CD4-positive, alpha-beta memory T cell (primary cell): Measurements from ENCODE around the gene NOC3L. TPM values are rescaled to one million over a fixed set of nuclear protein-coding genes. Genes with fewer than 3 reads are reported as not detected.

Source experiments
- CTCF ChIA-PET: fragments of 350-600 bp; sonication (Branson Sonifier 250); formaldehyde crosslinking; loops from one replicate; lab custom pipeline; 2021; ENCODE audit warnings: inconsistent platforms; ENCODE audit not compliant: partially characterized antibody; lab: Charles Lee
- POLR2A ChIA-PET: fragments of 350-600 bp; sonication (Branson Sonifier 250); formaldehyde crosslinking; loops from one replicate; lab custom pipeline; 2021; ENCODE audit not compliant: partially characterized antibody; lab: Charles Lee
- DNase-seq, 5 donors: peaks; one replicate each; pipeline versions ENCODE4 v3.0.0 to v3.0.0-alpha.2; 2020 to 2022; ENCODE audit warnings: mixed read lengths in 1 of 5
- H3K27ac ChIP-seq: one replicate; pipeline ENCODE4 v1.7.0; 2013; ENCODE audit warnings: low read depth, low read length
- H3K27me3 ChIP-seq: 2 replicates; pipeline ENCODE4 v1.7.0; 2013; ENCODE audit warnings: mild to moderate bottlenecking, low read length, moderate library complexity; ENCODE audit not compliant: insufficient read depth
- H3K36me3 ChIP-seq: 2 replicates; pipeline ENCODE4 v1.7.0; 2013; ENCODE audit warnings: mild to moderate bottlenecking, low read length, moderate library complexity; ENCODE audit not compliant: insufficient read depth
- H3K4me1 ChIP-seq: 2 replicates; pipeline ENCODE4 v1.7.0; 2013; ENCODE audit warnings: mild to moderate bottlenecking, low read length, moderate library complexity; ENCODE audit not compliant: insufficient read depth
- H3K4me3 ChIP-seq, 2 donors: one replicate each; pipeline ENCODE4 v1.7.0; 2013; ENCODE audit warnings: low read length in 2 of 2, mild to moderate bottlenecking in 1 of 2
- H3K9me3 ChIP-seq, 2 donors: one replicate each; pipeline ENCODE4 v1.7.0; 2013; ENCODE audit warnings: low read length in 2 of 2, control low read depth in 1 of 2; ENCODE audit not compliant: control insufficient read depth in 1 of 2
- H3K27ac Mint-ChIP-seq, 7 donors: one replicate each; pipeline ENCODE4 v1.8.0; 2020 to 2021; ENCODE audit warnings: mixed read lengths in 7 of 7, mild to moderate bottlenecking in 6 of 7, inconsistent platforms in 3 of 7, moderate library complexity in 3 of 7
- H3K27me3 Mint-ChIP-seq, 2 donors: one replicate each; pipeline ENCODE4 v1.8.0; 2020 to 2021; ENCODE audit warnings: mixed read lengths in 2 of 2
- H3K36me3 Mint-ChIP-seq, 2 donors: one replicate each; pipeline ENCODE4 v1.8.0; 2020 to 2021; ENCODE audit warnings: mixed read lengths in 2 of 2, inconsistent platforms in 1 of 2, mild to moderate bottlenecking in 1 of 2
- H3K4me1 Mint-ChIP-seq, 4 donors: one replicate each; pipeline ENCODE4 v1.8.0; 2020 to 2021; ENCODE audit warnings: mixed read lengths in 4 of 4, mild to moderate bottlenecking in 1 of 4
- H3K4me3 Mint-ChIP-seq, 8 donors: one replicate each; pipeline ENCODE4 v1.8.0; 2020 to 2021; ENCODE audit warnings: mixed read lengths in 8 of 8, mild to moderate bottlenecking in 7 of 8, moderate library complexity in 6 of 8, inconsistent platforms in 3 of 8
- H3K9me3 Mint-ChIP-seq, 8 donors: one replicate each; pipeline ENCODE4 v1.8.0; 2020 to 2021; ENCODE audit warnings: mixed read lengths in 8 of 8, mild to moderate bottlenecking in 5 of 8, inconsistent platforms in 3 of 8, moderate library complexity in 1 of 8
- intact Hi-C: fragments of 100-400 bp; cut with micrococcal nuclease; formaldehyde crosslinking; loops from one replicate; pipeline ENCODE4 v1.15.1; 2023
- polyA plus RNA-seq, 2 donors: library from polyadenylated mRNA; unstranded; fragments of 300-500 nt; fragmentation: Illumina TruSeq; gene quantifications; one replicate each; pipeline ENCODE4 v1.2.3, GENCODE V29; 2021
- total RNA-seq, 2 experiments: library from RNA; stranded (reverse); gene quantifications; one replicate each; pipeline ENCODE4 v1.2.3, GENCODE V29; 2021

The NOC3L gene
- total and polyA plus RNA-seq, 4 experiments from 2014 or later = 6.2 to 22.5 (median 18.8) TPM

DNA sequence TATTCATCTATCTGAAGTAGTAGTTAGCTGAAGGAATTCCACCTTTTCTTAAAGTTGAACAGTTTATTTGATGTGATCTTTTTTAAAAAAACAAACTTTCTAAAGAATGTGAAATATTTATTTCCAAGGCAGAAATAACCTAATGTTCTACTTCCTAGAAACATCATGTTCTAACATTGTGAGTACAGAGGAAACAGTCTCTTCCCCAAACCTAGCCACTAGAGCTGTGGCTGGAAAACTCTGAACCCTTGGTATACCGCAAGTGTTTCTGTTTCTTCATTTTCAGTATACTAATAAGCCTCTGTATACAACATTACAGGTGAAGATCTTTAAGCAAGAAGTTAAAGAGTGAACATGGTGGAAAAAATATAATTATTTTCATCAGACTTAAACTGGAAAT is 35.1 kb downstream of the NOC3L start:
- Mint-ChIP-seq H3K36me3 (peaks cover 37 to 57% of the 10 kb centered on the region in 2 donors), H3K9me3 (no peaks in the 10 kb centered on the region), H3K4me3 (no peak overlapping the region), H3K4me1 (peaks cover 0 to 2% (median 0%) of the 10 kb centered on the region in 4 donors), H3K27me3 (no peaks in the 10 kb centered on the region), H3K27ac (no peak overlapping the region)
- peaks cover 6% of the 10 kb centered on the region for H3K36me3 ChIP-seq
- no peaks in the 10 kb centered on the region for H3K27me3 ChIP-seq
- H3K4me3 ChIP-seq = no peak overlapping the region
- intact Hi-C loops = no loop called here
- no peak overlapping the region for H3K27ac ChIP-seq
- H3K9me3 ChIP-seq = no peaks in the 10 kb centered on the region
- ChIA-PET CTCF (interaction anchor here (2.0 to 2.1 kb wide), 2 partner anchors 8 to 10 kb away, joined by 5 to 9 read pairs; no protein-coding TSS in a partner anchor), POLR2A (no interaction called here)
- no peak for DNase-seq
- no peaks in the 10 kb centered on the region for H3K4me1 ChIP-seq

DNA sequence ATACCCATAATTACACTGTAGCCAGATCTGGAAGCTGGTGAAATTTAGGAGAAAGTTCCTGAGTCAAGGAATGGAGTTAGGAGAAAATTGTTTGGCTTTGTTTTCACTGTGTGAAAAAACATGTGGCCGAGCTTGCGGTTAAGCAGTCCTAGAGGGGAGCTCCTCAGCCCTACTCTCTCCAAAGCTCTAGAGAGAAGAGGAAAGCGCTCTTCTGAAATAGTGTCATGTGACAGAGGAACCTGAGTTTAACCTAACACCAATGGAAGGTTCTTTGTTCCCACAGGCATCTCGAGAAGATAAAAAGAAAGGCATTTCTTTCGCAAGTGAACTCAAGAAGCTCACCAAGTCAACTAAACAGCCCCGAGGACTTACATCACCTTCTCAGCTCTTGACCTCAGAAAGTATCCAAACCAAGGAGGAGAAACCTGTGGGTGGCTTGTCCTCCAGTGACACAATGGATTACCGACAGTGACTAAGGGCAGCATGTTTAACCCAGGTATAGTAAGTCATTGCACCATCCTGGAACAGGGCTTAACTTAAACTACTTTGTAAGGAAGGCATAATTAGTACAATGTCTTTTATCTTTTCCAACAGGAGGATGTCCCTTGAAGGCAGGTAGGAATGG is 38.0 kb downstream of the NOC3L start:
- H3K4me1 ChIP-seq = no peaks in the 10 kb centered on the region
- Mint-ChIP-seq H3K36me3 (peaks cover 15 to 40% of the 10 kb centered on the region in 2 donors), H3K4me3 (no peak overlapping the region), H3K4me1 (peaks cover 0 to 2% (median 0%) of the 10 kb centered on the region in 4 donors), H3K9me3 (no peaks in the 10 kb centered on the region), H3K27ac (peak overlapping the region in 1 of 7 donors; percentile 3), H3K27me3 (no peaks in the 10 kb centered on the region)
- ChIA-PET CTCF (interaction anchor here (1.0 to 5.2 kb wide), 3 partner anchors 9 to 17 kb away, joined by 3 to 59 read pairs (median 3); no protein-coding TSS in a partner anchor), POLR2A (no interaction called here)
- no peaks in the 10 kb centered on the region for H3K36me3 ChIP-seq
- no peaks in the 10 kb centered on the region for H3K9me3 ChIP-seq
- no peak for DNase-seq
- H3K27me3 ChIP-seq = no peaks in the 10 kb centered on the region
- no peak overlapping the region for H3K27ac ChIP-seq
- intact Hi-C loops = no loop called here
- no peak overlapping the region for H3K4me3 ChIP-seq

DNA sequence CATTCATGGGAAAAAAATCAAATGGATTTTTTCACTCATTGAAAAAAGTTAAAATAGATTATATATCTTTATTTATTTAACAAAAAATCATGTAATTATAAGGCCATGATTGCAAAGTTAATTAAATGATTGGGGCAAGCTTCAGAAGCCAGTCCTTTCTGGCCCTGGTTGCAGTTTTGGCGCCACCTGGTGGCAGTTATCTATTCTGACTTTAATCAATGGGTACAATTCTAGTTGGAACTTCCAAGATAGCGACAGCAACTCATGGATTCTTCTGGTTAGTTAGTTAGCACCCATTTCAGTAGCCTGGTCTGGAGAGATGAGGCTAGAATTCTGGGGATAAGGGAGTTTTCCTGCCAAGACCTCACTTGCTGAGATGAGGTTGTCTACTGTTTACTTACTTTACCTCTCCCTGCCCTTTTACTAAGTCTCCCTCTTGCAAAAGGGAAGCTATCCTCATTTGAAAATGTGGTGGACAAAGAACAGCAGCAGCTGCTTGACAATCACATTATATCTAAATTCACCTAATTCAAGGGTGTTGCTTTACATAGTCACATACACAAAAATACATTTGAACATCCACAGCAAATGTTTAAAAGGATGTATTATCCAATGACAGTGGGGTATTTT is 42.3 kb downstream of the NOC3L start:
- Mint-ChIP-seq H3K4me1 (no peaks in the 10 kb centered on the region), H3K9me3 (no peaks in the 10 kb centered on the region), H3K4me3 (no peak overlapping the region), H3K27ac (no peak overlapping the region), H3K27me3 (no peaks in the 10 kb centered on the region), H3K36me3 (peaks cover 10 to 21% of the 10 kb centered on the region in 2 donors)
- intact Hi-C loops = loop anchor here (1.0 to 2.0 kb wide), 3 partner anchors 40 to 406 kb away; partner anchors contain the start of gene NOC3L
- H3K27me3 ChIP-seq = no peaks in the 10 kb centered on the region
- no peaks in the 10 kb centered on the region for H3K9me3 ChIP-seq
- no peak overlapping the region for H3K4me3 ChIP-seq
- no peaks in the 10 kb centered on the region for H3K4me1 ChIP-seq
- DNase-seq = peak; percentile 44 to 53 (median 47)
- ChIA-PET POLR2A (no interaction called here), CTCF (interaction anchor here (0.6 to 5.2 kb wide), 31 partner anchors 8 to 765 kb away, joined by 3 to 59 read pairs (median 7); partner anchors contain the start of gene NOC3L)
- no peaks in the 10 kb centered on the region for H3K36me3 ChIP-seq
- no peak overlapping the region for H3K27ac ChIP-seq

DNA sequence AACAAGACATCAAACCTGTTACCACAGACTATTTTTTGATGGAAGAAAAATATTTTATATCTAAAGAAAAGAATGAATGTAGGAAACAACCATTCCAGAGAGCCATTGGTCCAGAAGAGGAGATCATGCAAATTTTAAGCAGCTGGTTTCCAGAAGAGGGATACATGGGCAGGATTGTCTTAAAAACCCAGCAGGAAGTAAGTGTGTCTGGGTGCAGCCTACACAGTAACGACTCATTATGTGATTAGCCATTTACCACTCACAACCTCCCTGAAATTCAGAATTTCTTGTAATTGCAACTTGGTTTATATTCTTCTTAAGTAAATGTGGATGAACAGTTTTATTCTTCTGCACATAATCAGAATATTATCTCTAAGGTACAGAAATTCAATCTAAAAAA is 46.2 kb downstream of the NOC3L start:
- Histone ChIP-seq H3K27ac (no peak overlapping the region), H3K27me3 (no peaks in the 10 kb centered on the region), H3K4me3 (no peak overlapping the region), H3K4me1 (no peaks in the 10 kb centered on the region), H3K36me3 (no peaks in the 10 kb centered on the region), H3K9me3 (no peaks in the 10 kb centered on the region)
- POLR2A ChIA-PET = no interaction called here
- H3K4me1 Mint-ChIP-seq = no peaks in the 10 kb centered on the region
- H3K27me3 Mint-ChIP-seq = peaks cover under 1 to 1% of the 10 kb centered on the region in 2 donors
- H3K36me3 Mint-ChIP-seq = no peaks in the 10 kb centered on the region
- intact Hi-C loops = no loop called here
- CTCF ChIA-PET = no interaction called here
- no peak for DNase-seq
- H3K27ac Mint-ChIP-seq = no peak overlapping the region
- no peaks in the 10 kb centered on the region for H3K9me3 Mint-ChIP-seq
- H3K4me3 Mint-ChIP-seq = no peak overlapping the region

DNA sequence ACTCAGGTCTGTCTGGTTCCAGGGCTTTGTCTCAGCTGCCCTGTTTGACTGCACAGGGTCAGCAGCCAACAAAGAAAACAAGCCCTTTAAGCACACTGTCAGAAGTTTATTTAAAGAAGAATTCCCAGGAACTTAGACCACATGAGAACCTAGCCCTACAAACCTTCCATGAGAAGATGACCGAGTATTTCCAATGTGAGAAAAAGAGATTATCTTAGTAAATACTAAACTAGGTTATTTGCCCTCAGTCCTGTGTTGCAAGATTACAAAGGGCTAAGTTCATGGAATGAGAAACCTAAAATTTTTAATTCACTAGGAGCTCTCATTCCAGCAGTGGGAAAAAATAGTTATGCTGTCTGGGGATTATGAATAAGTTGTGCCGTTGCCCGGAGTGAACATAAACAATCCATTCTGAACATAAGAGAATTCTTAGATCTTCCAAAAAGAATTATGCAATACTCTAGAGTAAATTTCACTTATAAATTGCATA is 46.7 kb downstream of the NOC3L start:
- Histone ChIP-seq H3K4me3 (no peak overlapping the region), H3K9me3 (no peaks in the 10 kb centered on the region), H3K36me3 (no peaks in the 10 kb centered on the region), H3K4me1 (no peaks in the 10 kb centered on the region), H3K27me3 (no peaks in the 10 kb centered on the region), H3K27ac (no peak overlapping the region)
- intact Hi-C loops = no loop called here
- Mint-ChIP-seq H3K27me3 (peaks cover 1 to 2% of the 10 kb centered on the region in 2 donors), H3K4me1 (no peaks in the 10 kb centered on the region), H3K4me3 (no peak overlapping the region), H3K9me3 (no peaks in the 10 kb centered on the region), H3K36me3 (no peaks in the 10 kb centered on the region), H3K27ac (no peak overlapping the region)
- DNase-seq = no peak
- CTCF ChIA-PET = no interaction called here
- POLR2A ChIA-PET = no interaction called here

DNA sequence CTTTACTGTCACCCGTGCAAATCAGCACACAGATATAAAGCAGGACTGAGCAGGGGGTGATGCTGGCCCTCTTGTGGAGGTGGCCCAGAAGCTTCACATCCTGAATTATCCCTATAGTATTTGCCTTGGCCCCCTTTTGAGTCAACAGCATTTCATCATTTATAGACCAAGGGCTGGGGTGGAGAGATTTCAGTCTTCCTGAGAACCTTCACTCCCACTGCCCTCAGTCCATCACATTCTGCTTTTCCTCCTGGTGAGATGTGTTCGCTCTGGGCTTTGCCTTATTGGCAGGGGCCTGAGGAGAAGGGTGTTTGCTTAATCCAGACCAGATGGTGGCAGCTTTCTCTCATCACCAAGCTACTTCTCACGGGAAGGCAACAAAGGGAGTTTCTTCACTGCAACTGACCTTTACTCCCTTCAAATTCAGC is 47.7 kb downstream of the NOC3L start:
- Histone ChIP-seq H3K4me3 (no peak overlapping the region), H3K9me3 (no peaks in the 10 kb centered on the region), H3K27ac (no peak overlapping the region), H3K4me1 (no peaks in the 10 kb centered on the region), H3K27me3 (no peaks in the 10 kb centered on the region), H3K36me3 (no peaks in the 10 kb centered on the region)
- intact Hi-C loops = no loop called here
- Mint-ChIP-seq H3K27me3 (peaks cover 7 to 8% of the 10 kb centered on the region in 2 donors), H3K27ac (no peak overlapping the region), H3K36me3 (peaks cover 0 to 3% of the 10 kb centered on the region in 2 donors), H3K4me3 (no peak overlapping the region), H3K4me1 (no peaks in the 10 kb centered on the region), H3K9me3 (peaks cover 0 to 1% (median 0%) of the 10 kb centered on the region in 8 donors)
- DNase-seq = no peak
- CTCF ChIA-PET = interaction anchor here (0.6 kb wide), 1 partner anchor 10 kb away, joined by 3 read pairs; no protein-coding TSS in a partner anchor
- POLR2A ChIA-PET = no interaction called here

DNA sequence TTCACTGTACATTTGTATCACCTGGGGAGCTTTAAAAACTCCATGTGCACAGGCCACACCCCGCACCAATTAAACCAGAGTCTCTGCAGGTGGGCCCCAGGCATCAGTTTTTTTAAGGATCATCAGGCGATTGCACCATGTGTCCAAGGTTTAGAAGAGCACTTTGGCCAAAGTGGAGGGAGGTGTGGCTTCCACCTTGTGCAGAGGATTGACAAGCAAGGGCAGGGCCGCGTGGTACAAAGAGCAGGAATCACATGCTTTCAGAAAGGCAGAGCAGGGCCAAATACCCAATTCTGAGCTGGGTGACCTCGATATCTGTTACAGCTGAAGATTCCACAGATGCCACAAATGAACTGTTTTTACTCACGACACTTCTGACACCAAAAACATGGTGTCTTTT is 52.4 kb downstream of the NOC3L start:
- H3K9me3 ChIP-seq = no peaks in the 10 kb centered on the region
- Mint-ChIP-seq H3K9me3 (peaks cover 0 to 1% (median 0%) of the 10 kb centered on the region in 8 donors), H3K36me3 (peaks cover 0 to 4% of the 10 kb centered on the region in 2 donors), H3K4me3 (no peak overlapping the region), H3K27me3 (peaks cover 18 to 32% of the 10 kb centered on the region in 2 donors), H3K27ac (peak overlapping the region in 1 of 7 donors; percentile 31), H3K4me1 (no peaks in the 10 kb centered on the region)
- POLR2A ChIA-PET = no interaction called here
- intact Hi-C loops = no loop called here
- H3K4me3 ChIP-seq = no peak overlapping the region
- DNase-seq = no peak
- no peaks in the 10 kb centered on the region for H3K36me3 ChIP-seq
- CTCF ChIA-PET = interaction anchor here (5.0 kb wide), 1 partner anchor 10 kb away, joined by 42 read pairs; no protein-coding TSS in a partner anchor
- no peaks in the 10 kb centered on the region for H3K27me3 ChIP-seq
- H3K27ac ChIP-seq = no peak overlapping the region
- no peaks in the 10 kb centered on the region for H3K4me1 ChIP-seq
